ENCODE results near the gene TBX4. TPM values are rescaled to one million over a fixed set of nuclear protein-coding genes. Genes with fewer than 3 reads are reported as not detected.

The TBX4 gene
- polyA plus RNA-seq, 1 donor = 0.18 TPM

DNA sequence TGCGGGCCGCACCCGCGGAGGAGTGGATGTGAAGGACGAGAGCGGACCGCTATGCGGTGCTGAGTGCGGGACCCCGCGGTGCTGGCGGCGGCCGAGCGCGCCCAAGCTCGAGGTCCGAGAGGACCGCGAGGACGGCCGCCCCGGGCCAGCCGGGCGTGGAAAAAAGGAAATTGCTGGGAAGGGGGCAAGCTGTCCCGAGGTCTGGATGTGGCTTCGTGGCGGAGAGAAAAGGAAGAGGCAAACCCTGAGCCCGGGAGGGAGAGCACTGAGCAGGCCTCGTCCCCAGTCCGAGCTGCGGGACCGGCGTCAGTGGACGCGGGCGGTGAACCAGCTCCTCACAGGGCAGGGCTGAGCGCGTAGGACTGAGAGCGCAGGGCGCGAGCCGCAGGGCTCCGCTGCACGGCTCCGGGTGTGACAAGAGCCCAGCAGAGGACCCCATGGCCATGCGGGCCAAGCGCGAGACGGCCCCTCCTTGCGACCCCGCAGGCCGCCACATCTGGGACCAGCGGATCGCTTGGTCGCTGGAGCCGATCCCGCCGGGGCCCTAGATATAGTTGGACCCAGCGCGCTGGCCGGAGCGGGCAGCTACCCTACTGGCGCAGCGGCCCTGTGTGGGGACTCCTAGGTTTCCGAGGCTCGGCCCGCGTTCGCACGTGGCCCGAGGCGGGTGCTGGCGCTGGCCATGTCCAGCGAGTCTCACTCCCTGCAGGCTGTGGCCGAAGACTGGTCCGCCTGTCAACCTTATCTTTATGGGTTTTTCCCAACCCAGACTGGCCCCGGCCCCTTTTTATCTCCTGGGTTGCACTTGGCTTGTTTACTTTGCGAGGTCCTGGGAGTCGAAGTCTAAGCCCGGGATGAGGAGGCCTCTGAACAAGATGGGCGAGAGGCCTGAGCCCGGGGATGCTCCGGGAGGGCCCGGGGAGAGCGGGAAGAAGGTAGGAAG is 2.4 kb downstream of the TBX4 start:
- DNase-seq = no peak

- DNase-seq = no peak
Observed at GRCh38 chr17:61455324-61456060, 3.3 kb downstream of the TBX4 start.

DNA sequence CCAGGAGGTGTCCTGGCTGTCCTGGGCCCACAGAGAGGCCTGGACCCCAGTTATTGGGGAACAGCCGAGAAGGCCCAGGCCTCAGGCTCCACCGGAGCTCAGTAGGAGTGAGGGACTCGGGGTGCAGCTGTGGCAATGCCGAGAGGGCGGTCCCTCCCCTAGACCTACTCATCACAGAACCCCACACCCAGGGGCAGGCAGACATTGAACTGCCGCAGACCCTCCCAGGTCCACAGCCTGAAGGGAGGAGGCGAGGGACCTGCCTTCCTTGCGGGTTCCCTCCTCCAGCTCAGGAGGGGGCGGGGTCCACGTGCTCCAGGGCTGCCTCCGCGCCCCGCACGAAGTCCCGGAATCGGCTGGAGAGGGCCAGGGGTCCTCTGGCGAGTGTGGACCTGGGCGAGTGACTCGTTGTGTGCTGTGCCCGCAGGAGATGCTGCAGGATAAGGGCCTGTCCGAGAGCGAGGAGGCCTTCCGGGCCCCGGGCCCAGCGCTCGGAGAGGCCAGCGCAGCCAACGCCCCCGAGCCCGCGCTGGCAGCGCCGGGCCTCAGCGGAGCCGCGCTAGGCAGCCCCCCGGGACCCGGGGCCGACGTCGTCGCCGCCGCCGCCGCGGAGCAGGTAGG is 3.9 kb downstream of the TBX4 start:
- DNase-seq = no peak

- no peak for DNase-seq
Observed at GRCh38 chr17:61456688-61457225, 4.5 kb downstream of the TBX4 start.

DNA sequence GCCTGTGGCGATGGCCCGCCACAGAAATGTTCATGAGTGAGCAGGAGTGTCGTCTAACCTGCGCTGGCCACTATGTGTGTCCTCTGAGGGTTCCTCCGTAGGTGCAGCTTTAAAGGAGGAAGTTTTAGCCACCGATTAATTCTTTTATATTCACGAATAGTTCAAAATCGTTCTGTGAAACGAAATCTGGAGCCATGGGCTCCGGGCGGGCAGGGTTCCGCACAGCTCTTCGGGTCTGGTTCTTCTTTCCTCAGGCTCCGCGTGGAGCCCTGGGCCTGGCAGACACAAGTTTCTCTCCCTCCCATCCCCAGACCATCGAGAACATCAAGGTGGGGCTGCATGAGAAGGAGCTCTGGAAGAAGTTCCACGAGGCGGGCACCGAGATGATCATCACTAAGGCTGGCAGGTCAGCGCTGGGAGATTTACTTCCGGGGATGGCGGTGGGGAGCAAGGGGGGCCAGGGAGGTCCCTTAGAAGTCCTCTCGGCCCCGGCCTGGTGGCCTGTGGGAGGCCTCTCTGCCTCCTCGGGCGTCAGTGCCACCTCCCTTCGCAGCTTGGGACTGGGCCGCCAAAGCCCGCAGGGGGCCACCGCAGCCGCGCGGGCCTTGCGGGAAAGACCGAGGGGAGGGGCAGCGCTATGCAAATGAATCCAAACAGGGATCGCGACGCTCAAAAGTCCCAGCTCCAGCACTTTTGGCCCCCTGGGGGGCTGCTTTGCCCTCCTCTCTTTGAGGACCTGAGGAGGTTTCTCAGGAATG is 5.2 kb downstream of the TBX4 start:
- DNase-seq = no peak

DNA sequence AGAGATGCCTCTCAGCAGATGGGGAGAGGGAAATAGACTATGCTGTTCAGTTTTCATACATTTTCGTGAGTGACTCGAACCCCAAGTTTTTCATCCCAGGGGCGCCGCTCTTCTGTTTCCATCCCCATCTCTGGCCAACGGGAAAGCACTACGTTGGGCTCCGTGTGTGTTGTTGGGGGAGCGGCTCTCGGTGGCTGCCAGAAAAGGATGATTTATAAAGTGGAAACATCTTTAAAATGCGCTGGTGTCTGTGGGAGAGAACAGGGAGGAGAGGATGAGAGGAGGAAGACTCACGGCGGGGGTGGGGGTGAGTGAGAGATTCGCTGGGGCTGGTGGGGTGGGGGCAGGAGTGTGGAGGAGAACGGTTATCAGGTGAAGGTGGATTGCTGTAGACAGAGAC is 5.8 kb downstream of the TBX4 start:
- DNase-seq = no peak

- no peak for DNase-seq
Observed at GRCh38 chr17:61458421-61459141, 6.4 kb downstream of the TBX4 start.

- no peak for DNase-seq
Observed at GRCh38 chr17:61459142-61459809, 7.1 kb downstream of the TBX4 start.

DNA sequence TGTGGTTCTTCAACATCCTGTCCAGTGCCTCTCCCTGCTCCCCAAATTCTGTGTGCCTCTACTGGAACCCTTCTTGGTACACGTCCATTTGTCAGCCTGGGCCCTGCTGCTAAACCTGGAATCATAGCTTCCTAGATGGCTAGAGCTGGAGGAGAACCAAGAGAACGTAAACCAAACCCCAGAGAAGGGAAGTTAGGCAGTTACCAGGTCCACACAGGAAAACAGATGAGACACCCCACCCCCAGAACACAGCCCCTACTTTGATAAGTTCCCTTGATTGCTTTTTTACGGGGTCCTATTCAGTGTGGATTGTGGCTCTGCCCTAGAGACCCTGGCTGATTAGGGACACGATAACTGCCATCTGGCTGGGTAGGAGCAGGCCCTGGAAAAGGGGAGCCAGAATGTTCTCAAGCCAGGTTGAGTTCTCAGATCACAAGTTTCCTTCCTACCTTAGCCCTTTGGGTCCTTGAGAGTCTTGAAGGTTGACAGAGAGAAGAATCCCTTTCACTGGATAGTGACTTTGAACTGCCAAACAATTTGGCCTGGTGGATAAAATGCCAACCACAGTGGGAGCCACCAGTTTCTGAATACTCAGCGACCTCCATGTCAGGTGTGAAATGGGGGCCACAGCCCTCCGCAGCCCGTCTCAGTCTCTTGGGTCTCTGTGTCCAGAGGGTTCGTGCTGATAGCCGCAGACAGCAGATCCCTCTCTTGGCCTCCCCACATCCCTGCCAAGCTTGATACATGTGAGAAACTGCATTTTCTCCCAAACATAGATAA is 7.9 kb downstream of the TBX4 start:
- no peak for DNase-seq

DNA sequence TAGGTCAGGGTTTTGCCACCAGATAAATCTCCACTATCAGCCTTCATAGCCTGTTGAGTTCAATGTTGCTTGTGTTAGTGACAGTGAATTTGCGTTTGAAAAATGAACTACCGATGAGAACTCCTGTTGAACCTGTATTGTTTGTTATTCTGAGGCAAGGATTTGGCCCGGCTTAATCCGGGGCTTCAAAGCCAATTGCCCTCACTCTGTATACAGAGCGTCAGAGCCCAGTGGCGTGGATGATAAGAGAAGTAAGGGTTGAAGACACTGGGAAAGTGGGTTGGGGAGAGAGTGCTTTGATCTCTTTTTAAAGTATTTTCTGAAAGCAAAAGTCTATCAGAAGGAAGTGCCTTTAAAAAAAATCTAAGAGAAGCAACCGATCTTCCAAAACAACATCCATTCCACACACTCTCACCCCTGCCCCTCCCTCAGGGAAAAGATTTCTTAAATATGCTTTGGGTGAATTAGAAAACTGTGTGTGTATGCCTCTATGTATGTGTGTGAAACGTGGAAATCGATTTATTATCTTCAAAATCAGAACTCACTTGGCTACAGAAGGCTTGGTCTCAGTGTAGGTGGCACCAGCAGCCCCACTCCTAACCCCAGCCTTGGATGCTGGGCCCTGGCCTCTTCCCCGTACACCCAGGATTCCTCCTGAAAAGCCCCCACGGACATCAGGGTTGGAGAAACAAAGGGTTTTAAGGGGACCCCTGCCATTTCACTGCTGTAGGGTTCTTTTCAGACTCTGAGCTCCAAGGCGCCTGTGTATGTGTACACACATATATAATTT is 8.8 kb downstream of the TBX4 start:
- DNase-seq = no peak

DNA sequence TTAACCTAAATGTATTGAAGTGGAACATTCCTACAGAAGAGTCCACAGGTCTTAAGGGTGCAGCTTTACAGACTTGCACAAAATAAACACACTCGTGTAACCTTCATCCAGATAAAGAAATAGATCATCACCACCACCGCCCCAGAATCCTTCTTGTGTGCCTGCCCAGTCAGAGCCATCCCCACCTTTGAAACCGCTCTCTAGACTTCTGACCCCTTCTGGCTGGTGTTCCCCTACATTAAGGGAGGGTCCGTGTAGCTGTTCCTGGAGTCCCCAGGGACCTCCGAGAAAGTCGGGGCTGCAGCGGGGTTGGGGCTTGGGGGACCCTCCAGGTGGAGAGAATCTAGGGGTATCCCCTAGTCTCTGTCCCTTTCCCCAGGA is 9.4 kb downstream of the TBX4 start:
- DNase-seq = no peak

DNA sequence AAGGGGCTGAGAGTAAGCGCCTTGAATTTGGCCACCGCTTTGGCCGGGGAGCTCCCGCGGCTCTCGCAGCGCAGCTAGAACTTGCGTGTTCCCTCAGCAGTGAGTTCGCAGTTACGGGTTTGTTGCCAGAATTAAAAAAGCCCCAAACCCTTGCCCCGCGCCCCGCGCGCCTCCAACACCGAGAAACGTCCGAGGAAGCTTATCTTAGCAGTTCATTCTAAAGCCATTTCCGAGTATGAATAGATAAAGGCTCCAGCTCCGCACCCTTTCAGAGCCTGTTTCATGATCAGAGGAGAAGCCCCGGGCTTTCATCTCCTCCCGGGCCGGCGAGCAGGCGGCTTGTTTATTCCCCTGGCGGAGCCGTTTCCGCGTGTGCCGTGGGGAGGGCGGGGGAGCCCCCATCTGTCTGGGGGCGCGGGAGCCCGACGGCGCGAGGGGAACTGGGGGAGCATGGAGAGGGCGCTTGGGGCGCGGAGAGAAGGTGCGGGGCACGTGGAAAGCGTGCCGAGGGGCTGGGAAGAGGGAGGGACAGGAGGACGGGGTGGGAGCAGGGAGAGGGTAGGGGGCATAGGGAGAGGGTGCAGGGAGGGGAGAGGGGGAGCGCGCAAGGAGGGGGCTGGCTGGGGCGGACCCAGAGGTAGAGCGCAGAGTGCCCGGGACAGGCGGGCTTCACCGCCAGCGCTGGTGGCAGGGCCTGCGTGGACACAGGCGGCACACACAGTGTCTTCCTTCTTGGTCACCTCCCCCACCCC is 9.9 kb downstream of the TBX4 start:
- no peak for DNase-seq

DNA sequence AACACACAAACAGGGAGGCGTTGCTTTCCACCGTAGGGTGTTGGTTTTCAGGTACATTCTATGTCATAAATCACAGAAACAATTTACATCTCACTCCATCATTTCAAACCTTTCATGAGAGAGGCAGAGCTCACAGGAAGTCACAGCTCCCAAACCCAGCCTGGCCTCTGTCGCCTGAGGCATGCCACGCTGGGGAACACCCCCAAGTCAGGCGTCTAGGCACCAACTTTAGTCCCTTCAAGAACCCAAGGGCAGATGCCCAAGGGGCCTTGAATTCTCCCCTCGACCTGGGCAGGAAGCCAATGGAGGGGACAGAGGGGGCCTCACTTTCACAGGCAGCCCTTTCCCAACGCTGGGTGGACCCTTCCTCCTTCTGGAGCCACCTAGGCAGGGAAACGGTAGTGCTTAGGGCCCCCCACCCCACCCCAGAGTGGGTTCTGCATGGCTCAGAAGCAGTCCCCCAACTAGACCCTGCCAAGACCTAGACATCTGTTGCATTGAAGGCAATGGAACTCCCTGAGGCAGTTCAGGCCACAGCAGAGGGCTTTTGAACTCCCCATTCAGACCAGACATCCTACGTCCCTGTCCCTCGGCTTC is 10.6 kb downstream of the TBX4 start:
- DNase-seq = no peak

DNA sequence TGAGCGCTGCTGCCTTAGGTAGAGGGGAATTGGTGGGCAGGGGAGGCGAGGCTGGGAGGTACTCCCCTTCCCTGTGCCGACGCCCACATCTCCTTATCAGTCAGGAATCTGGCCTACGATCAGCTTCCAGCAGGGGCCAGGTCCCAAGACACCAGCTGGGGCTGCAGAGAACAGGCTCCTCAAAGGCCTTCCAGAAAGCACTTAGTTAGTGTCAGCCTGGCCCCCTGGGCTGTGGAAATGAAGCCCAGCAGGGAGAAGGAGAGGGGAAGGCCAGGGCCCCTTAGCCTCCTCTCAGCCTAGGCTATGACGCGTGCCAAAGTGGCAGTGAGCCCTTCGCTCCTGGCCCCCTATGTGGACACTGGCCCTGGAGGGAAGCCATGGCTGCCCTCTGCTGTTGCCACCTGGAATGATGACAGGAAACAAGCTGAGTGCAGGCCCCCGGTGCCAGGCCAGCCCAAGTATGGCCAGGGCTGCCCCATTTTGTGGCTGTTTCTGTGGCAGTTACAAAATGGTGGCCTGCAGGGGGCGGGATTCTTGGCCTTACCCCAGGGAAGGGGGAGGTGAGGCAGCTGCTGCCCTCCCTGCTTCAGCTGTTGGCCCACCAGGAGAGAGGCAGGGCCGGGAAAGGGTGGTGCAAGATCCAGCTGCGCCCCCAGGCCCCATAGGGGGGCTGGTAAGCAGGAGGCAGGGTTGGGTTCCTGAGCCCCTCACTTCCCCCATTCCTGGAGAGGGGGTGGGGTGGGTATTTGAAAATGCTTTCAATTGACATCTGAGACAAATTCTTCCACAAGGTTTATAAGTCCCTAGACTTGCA is 11.3 kb downstream of the TBX4 start:
- DNase-seq = no peak

DNA sequence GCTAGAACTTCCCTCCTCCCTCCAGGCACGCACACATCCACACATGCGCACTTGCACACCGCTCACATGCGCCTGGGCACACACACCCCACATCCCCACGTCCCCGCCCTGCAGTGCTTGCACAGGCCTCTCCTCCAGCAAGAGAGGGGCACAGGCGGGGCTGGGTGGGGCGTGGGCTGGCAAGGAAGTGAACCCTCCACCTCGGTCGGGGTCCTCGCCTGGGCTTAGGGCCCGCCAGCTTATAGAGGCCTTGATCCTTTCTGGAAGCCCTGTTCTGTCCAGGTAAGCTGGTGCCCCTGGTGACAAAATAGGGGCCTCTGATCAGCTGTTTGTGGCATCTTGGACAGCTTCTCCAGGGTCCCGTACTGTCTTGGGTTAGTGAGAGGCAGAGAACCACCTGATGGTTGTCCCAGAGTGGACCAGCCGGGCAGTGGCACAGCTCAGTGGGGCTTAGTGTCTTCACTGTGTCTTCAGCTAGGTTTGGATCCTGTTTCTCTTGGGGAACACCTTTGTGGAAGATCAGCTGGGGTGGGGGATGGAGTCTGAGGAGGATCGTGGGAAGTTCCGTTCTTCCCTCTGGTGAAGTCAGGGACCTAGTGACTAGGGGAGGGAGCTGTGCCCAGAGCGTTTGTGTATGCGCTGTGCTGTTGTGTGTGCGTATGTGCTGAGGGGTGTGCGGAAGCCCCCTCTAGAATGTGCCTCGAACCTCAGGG is 12.1 kb downstream of the TBX4 start:
- no peak for DNase-seq

- DNase-seq = no peak
Observed at GRCh38 chr17:61464843-61465180, 12.6 kb downstream of the TBX4 start.
